H1 (cell line): ENCODE data around the gene ANP32D.

ENCODE experiments used
- CEBPB ChIP-seq: IDR thresholded peaks from 2 replicates; pipeline ENCODE4 v1.6.1; 2012; ENCODE audit warnings: low read depth, low read length
- EZH2 ChIP-seq: fragments of 200-600 bp; sonication (generic); IDR thresholded peaks from 2 replicates; pipeline ENCODE4 v1.7.1; 2012; ENCODE audit warnings: low read depth, mild to moderate bottlenecking, moderate library complexity, low read length, inconsistent platforms; ENCODE audit not compliant: severe bottlenecking
- RFX5 ChIP-seq: IDR thresholded peaks from 2 replicates; pipeline ENCODE4 v1.6.1; 2011; ENCODE audit warnings: low read depth, low read length, improper control_type of control experiment, borderline replicate concordance
- SIN3A ChIP-seq, 2 experiments: IDR thresholded peaks in 1 of 2; conservative IDR thresholded peaks in 1 of 2; 2 replicates each; pipeline ENCODE4 v1.6.1; 2011 to 2012; ENCODE audit warnings: low read length in 2 of 2, improper control_type of control experiment in 1 of 2, low read depth in 1 of 2, mild to moderate bottlenecking in 1 of 2
- SP1 ChIP-seq: IDR thresholded peaks from 2 replicates; pipeline ENCODE4 v1.6.1; 2011; ENCODE audit warnings: low read depth, low read length
- TF ChIP-seq, protein P1 (sequence below), 3 experiments: IDR thresholded peaks; 1 replicate in 2 of 3; 2 replicates in 1 of 3; pipeline versions ENCODE4 v1.5.1 to v1.6.1; 2011; ENCODE audit warnings: low read length in 3 of 3, mild to moderate bottlenecking in 3 of 3, inconsistent platforms in 2 of 3, low read depth in 1 of 3, moderate library complexity in 1 of 3; ENCODE audit not compliant: insufficient read depth in 1 of 3; ENCODE audit errors: control extremely low read depth in 1 of 3

DNA sequence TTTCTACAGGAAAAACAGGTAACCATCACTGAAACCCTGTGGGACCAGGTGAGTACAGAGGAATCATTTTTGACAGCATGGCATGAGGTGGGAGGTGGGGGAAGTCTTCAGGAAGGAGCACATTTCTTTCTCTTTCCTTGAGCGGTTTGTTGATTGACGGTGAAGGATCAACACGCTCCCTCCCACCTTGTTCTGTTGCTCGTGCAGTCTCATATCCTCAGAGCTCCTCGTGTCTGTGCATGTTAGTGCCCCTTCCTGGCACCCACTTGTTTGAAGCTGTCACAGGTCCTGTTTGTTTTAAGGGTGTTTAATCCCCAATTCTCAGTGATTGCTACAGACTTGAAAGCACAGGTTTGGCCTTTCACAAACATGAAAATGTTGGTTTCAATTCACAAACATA lies 14.3 kb downstream of the ANP32D start:
- TF ChIP-seq, protein P1, sequence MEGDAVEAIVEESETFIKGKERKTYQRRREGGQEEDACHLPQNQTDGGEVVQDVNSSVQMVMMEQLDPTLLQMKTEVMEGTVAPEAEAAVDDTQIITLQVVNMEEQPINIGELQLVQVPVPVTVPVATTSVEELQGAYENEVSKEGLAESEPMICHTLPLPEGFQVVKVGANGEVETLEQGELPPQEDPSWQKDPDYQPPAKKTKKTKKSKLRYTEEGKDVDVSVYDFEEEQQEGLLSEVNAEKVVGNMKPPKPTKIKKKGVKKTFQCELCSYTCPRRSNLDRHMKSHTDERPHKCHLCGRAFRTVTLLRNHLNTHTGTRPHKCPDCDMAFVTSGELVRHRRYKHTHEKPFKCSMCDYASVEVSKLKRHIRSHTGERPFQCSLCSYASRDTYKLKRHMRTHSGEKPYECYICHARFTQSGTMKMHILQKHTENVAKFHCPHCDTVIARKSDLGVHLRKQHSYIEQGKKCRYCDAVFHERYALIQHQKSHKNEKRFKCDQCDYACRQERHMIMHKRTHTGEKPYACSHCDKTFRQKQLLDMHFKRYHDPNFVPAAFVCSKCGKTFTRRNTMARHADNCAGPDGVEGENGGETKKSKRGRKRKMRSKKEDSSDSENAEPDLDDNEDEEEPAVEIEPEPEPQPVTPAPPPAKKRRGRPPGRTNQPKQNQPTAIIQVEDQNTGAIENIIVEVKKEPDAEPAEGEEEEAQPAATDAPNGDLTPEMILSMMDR (IDR thresholded peaks at IDR 0.05; ENCODE audit: control extremely low read depth in 1 of 3, insufficient read depth in 1 of 3, low read depth in 1 of 3, low read length in 3 of 3), result no peak
- no peak for TF ChIP-seq RFX5
- no peak for TF ChIP-seq SIN3A (conservative IDR thresholded peaks at IDR 0.05 in 1 of 2, IDR thresholded peaks at IDR 0.05 in 1 of 2; ENCODE audit: low read depth in 1 of 2, low read length in 2 of 2)
- TF ChIP-seq CEBPB, result no peak
- no peak for TF ChIP-seq EZH2
- no peak for TF ChIP-seq SP1
